ENCODE data around the gene EHD3.

The EHD3 gene

GRCh38 chr2:31212659-31213600 lies 21.0 kb upstream of the EHD3 start:
- no peak for DNase-seq (ENCODE audit: low read depth in 2 of 2, low spot score in 1 of 2)

DNA sequence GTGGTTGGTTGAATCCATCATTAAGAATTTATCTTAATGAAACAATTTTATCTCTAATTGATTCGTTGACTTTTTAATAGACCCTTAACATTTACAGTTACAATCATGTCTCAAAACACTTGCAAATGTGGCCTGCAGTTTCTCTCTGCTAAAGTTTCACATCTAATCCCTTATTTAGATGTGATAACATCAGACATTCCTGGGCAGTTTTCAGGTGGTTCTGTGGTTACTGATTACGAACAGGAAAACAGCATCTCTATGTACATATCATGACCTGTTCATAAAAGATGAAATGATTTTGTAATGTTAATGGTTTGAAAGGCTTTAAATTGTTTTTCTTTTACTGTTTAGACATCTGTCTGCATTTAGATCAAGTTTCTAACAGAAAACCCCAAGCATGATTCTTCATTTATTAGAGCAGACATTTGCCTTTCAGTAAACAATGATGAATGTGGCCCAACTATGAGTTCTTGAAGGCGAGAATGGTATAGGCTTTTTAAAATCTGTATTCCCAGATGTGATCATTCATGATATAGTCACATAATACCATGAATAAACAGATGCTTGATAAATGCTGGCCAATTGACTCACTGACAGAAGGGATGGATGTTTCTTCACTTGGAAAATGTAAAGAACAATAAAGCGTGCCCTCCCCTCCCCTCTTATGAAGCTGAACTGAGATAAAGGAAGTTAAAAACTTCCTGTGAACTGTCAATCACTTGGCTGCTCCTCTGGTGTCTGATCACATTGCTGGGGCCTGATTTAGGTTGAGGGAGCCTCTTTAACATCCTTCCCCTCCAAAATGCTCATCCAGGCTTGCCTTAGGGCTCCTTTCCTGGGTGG lies 20.1 kb upstream of the EHD3 start:
- DNase-seq (ENCODE audit: low read depth in 2 of 2, low spot score in 1 of 2), result no peak

GRCh38 chr2:31214444-31214915 lies 19.5 kb upstream of the EHD3 start:
- DNase-seq (ENCODE audit: low read depth in 2 of 2, low spot score in 1 of 2), result no peak

DNA sequence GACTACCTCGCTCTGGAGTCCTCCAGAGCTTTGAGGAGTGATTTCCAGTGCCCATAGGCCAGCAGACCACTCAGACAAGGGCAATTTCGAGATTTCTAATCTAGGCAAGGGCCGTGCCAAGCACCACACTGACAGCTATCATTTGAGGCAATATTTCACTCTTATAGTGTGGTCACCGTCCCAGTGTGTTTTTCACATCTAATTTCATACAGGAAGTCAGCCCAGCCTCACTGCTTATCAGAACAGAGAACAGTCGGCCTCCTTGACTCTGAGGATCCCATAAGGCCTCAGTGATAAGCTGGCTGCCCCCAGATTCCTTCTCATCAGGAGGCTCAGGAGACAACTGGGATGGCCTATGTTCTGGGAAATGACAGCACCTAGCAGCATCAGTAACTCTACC lies 17.2 kb upstream of the EHD3 start:
- no peak for DNase-seq (ENCODE audit: low read depth in 2 of 2, low spot score in 1 of 2)

GRCh38 chr2:31217465-31218200 lies 16.3 kb upstream of the EHD3 start, which contains the start of gene CAPN14:
Gene CAPN14 (minus strand): TSS chr2:31217515. CDS start chr2:31205447, 12,068 bp downstream.
- DNase-seq (ENCODE audit: low read depth in 2 of 2, low spot score in 1 of 2), result no peak

GRCh38 chr2:31219131-31219969 lies 14.6 kb upstream of the EHD3 start:
- DNase-seq (ENCODE audit: low read depth in 2 of 2, low spot score in 1 of 2), result no peak

DNA sequence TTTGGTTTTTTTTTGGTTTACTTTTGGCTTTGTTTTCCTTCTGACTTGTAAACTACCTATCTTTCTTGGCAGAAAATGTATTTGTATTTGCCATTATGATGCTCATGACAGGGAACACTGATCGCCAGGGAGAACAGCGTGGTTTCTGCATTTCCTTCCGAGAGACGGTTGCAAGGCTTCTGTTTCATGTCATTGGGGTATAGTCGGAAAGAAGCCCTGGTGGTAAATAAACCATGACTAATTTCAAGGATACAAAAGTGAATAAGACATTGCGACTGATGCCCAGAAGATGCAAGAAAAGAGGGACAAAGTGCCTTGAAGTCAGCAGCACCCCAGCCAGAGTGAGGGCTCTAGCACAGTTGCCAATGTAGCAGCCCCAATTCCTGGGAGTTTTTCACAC lies 12.4 kb upstream of the EHD3 start:
- DNase-seq (ENCODE audit: low read depth in 2 of 2, low spot score in 1 of 2), result no peak

- DNase-seq (ENCODE audit: low read depth in 2 of 2, low spot score in 1 of 2), result no peak
Measured at GRCh38 chr2:31222071-31222470, 11.9 kb upstream of the EHD3 start.

GRCh38 chr2:31223026-31223425 lies 10.9 kb upstream of the EHD3 start:
- no peak for DNase-seq (ENCODE audit: low read depth in 2 of 2, low spot score in 1 of 2)

DNA sequence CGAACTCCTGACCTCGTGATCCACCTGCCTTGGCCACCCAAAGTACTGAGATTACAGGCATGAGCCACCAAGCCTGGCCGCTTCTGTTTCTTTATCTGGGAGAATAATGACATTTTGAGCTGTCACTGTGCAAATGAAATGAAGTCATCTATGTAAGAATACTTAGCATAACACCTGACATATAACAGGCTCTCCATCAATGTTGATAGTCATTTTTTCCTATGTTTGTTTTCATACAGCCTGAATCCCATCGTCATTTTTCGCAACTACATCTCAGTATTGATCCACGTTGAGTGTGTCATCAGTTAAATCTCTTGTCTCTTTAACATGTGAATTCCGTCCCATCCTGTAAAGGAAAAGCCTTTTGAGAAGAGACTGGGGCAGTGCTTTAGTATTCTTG lies 10.2 kb upstream of the EHD3 start:
- no peak for DNase-seq (ENCODE audit: low read depth in 2 of 2, low spot score in 1 of 2)

DNA sequence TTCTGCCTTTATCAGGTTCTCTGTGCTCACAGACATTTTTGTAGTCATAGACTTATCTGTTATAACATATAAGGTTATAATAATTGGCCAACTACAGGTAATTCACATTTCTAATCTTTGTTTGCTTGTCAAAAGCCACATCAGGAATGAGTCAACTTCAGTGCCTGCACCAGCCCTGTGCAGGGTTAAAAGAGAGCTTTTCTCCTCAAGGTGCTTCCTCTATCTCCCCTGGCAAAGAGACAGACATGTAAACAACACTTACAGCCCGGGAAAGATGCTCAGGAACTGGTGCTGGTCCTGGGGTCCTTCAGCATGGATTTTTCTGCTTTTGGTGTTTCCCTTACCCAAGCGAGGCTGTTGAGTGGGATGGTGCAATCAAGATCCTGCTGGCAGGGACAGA lies 7.7 kb upstream of the EHD3 start:
- no peak for DNase-seq (ENCODE audit: low read depth in 2 of 2, low spot score in 1 of 2)

GRCh38 chr2:31227110-31227509 lies 6.8 kb upstream of the EHD3 start:
- DNase-seq (ENCODE audit: low read depth in 2 of 2, low spot score in 1 of 2), result no peak

GRCh38 chr2:31227711-31228125 lies 6.2 kb upstream of the EHD3 start:
- DNase-seq (ENCODE audit: low read depth in 2 of 2, low spot score in 1 of 2), result no peak

DNA sequence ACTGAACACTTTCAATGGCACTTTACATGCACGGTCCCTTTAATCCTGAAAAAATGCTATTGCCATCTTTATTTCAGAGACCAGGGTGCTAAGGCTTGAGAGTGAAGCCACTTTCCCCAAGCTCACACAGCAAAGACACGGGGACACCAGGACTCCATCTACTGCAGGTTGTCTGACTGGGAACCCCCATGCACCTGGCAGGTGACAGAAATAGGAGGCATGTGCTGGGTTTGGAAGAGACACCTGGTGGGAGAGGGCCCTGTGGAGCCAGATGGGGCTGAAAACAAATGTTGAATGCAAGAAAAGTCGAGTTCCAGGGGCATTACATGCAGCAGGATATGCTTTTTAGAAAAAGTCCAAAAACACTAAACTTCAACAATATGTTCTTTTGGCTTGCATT lies 5.2 kb upstream of the EHD3 start:
- DNase-seq (ENCODE audit: low read depth in 2 of 2, low spot score in 1 of 2), result no peak

- DNase-seq (ENCODE audit: low read depth in 2 of 2, low spot score in 1 of 2), result no peak
Measured at GRCh38 chr2:31230751-31231150, 3.2 kb upstream of the EHD3 start.

DNA sequence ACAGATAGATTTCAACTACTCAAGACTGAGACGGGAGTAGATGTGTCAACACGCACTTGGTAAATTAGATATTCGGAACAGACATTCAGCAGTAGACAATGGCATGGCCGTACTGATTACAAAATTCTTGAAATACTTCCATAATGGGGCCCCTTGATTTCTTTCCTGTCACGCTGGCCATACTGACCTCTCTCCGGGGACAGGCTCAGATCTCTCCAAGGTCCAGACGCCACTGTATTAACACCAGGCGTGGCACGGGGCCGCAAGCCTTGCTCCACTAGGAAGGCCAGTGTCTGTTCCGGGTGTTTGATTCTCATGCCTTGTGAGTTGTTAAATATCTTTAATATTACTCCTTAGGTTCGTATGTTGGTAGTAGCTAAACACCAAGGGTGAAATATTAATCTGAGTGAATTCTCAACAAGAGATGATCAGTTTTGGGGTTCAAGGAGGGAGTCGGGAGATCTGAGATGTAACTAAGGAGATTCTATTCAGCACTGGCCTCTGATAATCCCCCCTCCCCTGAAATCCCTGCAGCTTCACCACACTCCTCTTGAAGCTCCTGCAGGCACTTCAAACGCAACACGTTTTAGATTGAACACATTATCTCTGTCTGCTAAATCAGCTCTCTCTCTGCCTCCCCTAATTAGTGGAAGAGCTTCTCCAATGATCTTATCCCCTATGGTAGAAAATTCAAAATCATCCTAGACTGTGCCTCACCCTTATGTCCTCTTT lies 2.2 kb upstream of the EHD3 start:
- no peak for DNase-seq (ENCODE audit: low read depth in 2 of 2, low spot score in 1 of 2)

- no peak for DNase-seq (ENCODE audit: low read depth in 2 of 2, low spot score in 1 of 2)
Measured at GRCh38 chr2:31232586-31232985, 1.4 kb upstream of the EHD3 start.

- DNase-seq (ENCODE audit: low read depth in 2 of 2, low spot score in 1 of 2), result no peak
Measured at GRCh38 chr2:31233231-31233630, 721 bp upstream of the EHD3 start.

GRCh38 chr2:31234683-31235503 lies 941 bp downstream of the EHD3 start:
- DNase-seq (ENCODE audit: low read depth in 2 of 2, low spot score in 1 of 2), result no peak
